ENCODE measurements around the gene KLK2.

Gene KLK2

DNA sequence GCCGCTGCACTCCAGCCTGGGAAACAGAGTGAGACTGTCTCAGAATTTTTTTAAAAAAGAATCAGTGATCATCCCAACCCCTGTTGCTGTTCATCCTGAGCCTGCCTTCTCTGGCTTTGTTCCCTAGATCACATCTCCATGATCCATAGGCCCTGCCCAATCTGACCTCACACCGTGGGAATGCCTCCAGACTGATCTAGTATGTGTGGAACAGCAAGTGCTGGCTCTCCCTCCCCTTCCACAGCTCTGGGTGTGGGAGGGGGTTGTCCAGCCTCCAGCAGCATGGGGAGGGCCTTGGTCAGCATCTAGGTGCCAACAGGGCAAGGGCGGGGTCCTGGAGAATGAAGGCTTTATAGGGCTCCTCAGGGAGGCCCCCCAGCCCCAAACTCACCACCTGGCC is at the start of gene KLK2:
Gene KLK2 (plus strand): TSS at position 384 of the 400 bp plus-strand sequence. CDS start 35 bp downstream, outside the sequence.
- DNase-seq (ENCODE audit: extremely low read depth in 1 of 2, low read depth in 1 of 2) = no peak

DNA sequence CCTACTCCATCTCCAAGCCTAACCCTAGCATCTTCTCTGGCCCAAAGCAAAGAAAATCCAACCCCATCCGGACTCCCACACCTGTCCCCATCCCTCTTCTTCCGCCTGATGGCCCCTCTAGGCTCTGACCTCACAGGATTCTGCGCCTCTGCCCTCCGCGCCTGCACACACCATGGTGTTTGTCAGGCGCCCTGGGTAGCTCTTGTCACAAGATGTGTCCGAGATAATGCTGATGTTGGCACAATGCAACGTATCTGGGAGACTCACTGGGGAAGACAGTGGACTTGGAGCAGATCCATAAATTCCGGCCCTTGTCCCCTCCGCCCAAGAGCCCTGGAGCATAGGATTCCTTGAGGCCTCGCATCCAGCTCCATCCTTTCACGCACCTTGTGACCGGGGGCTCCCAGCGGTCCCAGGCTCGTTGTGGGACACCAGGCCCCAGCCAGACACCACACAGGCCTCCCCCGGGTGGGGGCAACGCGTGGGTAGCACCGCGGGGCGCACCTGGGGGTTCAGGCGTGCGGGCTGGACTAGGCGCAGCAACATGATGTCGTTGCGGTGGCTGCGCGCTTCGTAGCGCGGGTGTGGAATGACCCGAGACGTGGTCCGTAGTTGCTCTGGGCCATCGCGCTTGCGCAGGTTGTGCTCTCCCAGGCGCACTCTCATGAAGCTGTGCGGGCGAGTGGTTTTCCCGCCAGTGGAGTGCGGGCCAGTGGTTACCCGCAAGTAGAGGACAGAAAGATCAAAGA is 46.6 kb upstream of the KLK2 start:
- DNase-seq (ENCODE audit: extremely low read depth in 1 of 2, low read depth in 1 of 2) = no peak

DNA sequence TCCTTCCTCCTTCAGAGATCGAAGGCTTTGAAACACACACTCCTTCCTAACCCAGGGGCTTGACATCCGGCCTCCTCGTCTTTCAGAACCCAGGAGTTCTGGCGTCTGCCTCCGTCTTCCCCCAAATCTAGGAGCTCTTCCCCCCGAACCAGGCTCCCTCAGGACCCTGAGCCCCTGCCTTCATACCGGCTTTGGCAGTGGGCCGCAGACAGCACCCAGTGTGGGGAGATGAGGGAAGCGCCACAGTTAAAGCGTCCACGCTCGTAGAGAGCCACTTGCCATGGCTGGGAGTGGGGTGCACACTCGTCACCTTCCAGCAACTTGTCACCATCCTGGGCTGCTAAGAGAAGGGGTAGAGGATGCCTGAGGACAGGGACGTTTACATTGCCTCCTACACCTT is 45.8 kb upstream of the KLK2 start:
- no peak for DNase-seq (ENCODE audit: extremely low read depth in 1 of 2, low read depth in 1 of 2)

DNA sequence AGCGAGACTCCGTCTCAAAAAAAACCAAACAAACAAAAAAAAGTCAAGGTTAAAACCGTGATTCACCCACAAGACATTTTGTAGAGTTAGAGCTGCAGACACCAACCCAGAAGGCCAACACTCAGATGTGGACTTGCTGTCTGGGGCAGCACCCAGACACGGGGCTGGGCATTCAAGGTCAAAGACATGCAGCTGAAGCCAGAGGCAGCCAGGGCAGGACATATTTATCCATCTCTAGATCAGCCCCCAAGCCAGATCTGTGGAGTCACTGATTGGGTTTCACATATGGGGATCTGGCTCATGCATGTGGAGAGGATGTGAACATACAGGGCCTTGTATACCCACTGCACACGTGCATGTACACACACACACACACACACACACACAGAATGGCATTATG is 43.4 kb upstream of the KLK2 start:
- DNase-seq (ENCODE audit: extremely low read depth in 1 of 2, low read depth in 1 of 2) = no peak

DNA sequence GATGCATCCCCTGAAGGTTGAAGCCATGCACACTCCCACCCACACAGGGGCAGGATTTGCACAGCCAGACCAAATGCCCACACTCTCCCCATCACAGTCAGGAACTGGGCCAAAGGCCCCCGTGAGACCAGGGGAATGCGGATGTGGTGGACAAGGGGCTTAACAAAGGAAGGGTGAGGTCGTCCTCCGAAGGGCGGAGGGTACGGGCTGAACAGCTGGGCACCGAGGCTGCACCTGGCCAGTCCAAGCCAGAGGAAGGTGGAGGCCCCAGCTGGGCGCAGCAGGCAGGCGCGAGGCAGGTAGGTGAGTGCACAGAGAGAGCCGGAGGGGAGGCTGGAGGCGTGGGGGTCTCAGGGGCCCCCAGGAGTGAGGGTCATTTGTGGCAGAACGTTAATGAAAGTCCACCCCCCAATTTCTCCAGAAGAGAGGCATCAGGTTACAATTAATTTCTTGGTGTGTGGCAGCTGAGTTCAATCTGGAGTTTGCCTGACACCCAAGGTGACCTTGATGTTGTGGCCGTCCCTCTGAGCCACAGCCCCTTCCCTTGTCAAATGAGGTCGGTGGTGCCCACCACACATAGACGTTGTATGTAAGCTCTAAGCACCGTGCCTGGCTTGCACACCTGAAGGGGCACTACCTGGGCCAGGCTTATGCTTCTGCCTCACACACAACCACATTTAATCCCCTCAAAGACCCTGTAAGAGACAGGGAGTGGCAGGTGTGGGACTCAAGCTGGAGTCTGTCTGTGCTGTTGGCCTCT is 42.8 kb upstream of the KLK2 start:
- DNase-seq (ENCODE audit: extremely low read depth in 1 of 2, low read depth in 1 of 2) = no peak

DNA sequence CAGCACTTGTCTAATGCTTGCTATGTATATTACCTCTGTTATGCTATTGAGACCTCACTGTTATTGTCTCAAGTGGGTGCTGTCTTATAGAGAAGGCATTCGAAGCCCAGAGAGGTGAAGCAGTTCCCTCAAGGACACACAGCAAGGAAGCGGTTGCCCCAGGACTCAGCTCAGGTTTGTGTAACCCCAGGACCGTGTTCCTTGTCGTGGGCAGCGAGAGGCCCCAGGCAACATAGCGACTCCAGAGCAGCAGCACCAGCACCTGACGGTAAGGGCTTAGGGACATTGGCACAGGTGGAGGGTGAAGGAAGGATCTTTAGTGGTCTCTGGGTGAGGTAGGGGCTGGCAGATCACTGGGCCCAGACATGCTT is 42.2 kb upstream of the KLK2 start:
- no peak for DNase-seq (ENCODE audit: extremely low read depth in 1 of 2, low read depth in 1 of 2)

DNA sequence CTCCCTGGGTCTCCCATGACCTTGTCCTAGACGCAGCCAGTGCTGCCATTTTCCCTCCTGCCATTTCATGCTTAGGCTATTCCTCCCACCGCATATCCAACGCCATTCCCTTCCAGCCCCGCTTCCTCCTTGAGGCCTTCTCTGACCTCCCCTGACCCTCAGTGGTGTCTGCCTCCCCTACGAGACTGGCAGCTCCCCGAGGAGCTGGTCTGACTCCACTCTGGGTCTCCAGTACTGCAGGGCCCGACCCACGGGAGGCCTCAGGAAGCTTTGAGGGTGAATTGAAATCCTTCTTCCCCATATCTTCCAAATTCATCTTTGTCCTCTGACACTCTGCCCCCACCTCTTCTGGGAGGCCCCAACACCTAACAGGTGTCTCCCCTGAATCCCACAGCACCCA is 40.6 kb upstream of the KLK2 start:
- no peak for DNase-seq (ENCODE audit: extremely low read depth in 1 of 2, low read depth in 1 of 2)

DNA sequence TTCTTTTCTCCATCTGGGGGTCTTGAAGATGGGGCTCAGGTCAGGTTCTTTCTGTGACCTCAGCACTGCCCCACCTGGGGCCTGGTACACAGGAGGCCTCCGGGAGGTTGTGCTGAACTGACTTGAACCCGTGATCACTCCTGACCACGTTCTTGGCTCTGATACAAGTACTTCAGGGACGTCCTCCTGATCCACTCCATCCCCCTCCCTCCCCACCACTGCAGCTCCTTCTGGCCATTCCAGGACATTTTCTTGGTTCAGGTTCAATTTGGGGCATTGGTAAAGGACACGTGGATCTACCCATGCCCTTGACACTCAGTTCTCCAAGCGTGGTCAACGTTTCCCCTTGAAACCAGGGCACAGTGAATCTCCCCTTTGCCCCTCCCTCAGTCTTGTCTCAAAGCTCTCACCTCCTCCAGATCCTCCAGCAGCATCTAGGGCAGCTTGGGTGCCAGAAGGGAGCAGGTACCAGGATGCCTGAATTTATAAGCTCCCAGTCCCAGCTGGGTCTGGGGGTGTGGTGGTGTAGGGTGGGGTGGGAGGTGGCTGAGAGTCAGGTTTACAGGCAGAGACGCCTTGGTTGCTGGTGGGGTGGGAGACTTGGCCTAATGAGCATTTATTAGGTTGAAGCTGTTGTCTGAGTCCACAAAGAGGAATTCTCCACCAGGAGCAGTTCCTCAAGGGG is 40.0 kb upstream of the KLK2 start, which contains the start of gene KLK15:
Gene KLK15 (minus strand): TSS at position 458 of the 685 bp plus-strand sequence. CDS start 2,082 bp downstream, outside the sequence.
- no peak for DNase-seq (ENCODE audit: extremely low read depth in 1 of 2, low read depth in 1 of 2)

DNA sequence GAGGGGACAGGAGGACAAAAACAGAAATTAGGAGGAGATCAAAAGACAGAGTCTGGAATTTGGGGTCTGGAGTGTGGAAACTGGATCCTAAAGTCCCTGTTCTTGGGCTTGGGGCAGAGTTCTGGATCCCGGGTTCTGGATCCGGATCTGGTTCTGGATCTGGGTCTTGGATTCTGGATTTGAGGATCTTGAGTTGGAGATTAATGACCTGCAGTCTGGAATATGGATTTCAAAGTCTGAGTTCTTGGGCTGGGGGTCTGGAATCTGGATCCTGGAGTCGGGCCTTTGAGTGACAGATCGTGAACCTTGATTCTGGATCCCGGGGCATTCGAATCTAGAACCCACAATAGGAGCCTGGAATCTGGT is 39.5 kb upstream of the KLK2 start:
- no peak for DNase-seq (ENCODE audit: extremely low read depth in 1 of 2, low read depth in 1 of 2)

DNA sequence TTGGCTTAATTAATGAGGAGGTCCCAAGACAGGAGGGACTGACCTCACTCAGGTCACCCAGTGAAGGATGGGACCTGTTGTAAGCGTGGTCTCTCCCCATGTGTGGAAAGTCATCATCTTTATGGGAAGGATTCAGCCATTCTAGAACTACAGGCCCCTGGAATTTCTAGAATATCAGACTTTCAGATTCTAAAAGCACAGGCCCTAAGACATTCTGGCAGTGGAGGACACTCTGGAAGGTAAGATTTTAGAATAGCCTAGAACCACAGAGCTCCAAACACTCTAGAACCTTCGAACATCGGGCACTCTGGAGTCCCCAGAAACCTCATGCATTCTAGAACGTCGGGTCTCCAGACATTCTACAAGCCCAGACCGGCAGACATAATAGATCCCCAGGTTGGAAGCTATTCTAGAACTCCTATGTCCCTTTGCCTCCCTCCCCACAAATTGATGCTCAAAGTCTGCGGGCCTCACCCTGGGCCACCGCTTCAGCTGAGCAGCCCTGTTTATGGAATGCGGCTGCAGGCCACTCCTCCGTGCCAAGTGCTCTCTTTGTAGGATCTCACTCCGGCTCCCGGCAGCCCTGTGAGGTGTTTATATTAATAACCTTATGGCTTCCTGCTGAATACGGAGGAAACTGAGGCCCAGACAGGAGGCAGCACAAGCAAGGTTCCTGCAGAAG is 38.0 kb upstream of the KLK2 start:
- DNase-seq (ENCODE audit: extremely low read depth in 1 of 2, low read depth in 1 of 2) = no peak

DNA sequence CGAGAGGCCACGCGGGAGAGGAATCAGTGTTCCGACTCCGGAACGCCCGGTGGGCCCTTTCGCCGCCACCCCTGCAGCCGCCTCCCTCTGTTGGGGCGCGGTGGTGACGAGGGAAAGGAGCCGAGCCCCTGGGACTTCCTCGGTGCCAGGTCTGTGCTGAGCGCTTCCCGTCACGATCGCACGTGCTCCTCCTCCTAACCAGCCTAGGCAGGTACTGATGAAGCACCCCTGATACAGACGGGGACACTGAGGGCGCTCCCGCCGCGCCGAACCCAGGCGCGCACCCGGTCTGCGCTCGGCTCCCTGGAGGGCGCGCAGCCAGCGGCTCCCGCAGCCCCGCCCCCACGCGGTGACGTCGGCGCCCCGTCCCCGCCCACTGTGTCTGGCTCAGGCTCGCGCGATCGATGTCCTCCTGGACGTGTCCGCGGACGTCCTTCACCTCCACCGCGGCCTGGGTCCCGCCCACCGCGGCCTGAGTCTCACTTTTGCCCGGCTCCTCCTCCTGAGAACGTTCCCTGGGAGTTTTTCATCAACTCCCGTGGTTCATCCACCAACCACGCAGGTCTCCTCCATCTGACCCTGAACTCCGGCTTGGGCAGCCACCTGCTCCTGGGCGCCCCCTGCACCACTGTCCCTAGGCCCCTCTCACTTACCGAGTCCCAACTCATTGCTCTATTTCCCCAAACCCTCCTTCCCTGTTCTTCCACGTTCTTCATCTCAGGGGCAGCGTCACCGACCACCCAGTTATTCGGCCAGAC is 37.3 kb upstream of the KLK2 start:
- peak; percentile 52 to 53 for DNase-seq (ENCODE audit: extremely low read depth in 1 of 2, low read depth in 1 of 2)

DNA sequence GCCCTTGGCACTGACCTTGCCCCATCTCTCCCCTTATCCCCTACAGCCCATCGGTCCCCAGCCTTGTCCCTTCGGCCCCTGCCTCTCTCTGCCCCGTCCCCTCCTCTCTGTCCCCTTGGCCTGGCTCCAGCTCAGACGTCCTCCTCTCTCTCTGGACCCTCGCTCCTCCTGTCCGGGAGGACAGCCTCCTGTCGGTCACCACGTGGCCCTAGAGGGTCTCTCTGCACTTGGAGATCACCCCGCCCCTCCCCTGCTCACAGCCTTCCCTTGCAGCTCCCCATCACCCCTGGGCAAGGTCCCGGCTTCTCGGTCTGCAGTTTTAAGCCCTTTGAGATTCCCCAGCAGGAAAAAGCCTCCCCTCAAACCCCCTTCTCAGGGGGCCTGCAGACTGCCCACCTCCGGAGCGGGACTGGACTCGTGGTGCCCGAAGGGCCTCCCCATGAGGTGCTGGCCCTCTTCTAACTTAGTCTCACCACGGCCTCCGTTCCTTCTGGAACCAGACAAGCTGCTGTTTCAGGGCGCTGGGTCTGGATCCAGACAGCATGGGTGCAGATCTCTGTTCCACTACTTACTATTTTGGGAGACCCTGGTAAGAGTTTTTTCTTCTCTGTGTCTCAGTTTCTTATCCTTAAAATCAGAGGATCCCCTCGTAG is 36.6 kb upstream of the KLK2 start:
- no peak for DNase-seq (ENCODE audit: extremely low read depth in 1 of 2, low read depth in 1 of 2)

DNA sequence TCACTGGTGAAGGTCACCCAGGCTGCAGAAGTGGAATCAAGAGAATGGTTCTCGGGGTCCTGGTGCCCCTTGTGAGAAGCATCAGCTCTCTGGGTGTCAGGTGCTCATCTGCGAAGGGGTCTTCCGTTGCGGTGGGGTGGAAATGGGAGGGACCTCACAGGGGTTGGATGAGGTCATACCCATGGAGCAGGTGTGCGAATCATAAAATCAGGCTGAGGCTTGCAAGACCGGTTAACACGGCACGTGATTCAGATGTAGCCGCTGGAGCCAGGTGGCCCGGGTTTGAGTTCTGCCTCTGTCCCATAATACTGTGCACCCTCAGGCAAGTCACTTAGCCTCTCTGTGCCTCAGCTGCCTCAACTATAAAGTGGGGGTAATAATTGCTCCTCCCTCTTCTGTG is 35.9 kb upstream of the KLK2 start:
- DNase-seq (ENCODE audit: extremely low read depth in 1 of 2, low read depth in 1 of 2) = no peak

DNA sequence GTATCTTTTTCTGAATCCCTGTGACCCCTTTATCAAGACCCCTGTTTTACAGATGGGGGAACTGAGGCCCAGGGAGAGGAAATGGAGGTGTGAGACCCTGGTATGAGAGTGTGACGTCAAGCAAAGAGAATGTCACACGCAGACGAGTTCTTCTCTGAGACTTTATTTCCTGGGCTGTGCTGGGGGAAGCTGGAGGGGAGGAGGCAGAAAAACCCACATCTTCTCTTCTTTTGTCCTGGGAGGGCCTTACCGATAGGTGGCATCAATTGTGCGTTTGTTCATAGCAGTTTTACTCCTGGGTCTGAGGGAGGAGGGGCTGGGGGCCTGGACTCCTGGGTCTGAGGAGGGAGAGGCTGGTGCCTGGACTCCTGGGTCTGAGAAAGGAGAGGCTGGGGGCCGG is 35.0 kb upstream of the KLK2 start:
- DNase-seq (ENCODE audit: extremely low read depth in 1 of 2, low read depth in 1 of 2) = no peak

DNA sequence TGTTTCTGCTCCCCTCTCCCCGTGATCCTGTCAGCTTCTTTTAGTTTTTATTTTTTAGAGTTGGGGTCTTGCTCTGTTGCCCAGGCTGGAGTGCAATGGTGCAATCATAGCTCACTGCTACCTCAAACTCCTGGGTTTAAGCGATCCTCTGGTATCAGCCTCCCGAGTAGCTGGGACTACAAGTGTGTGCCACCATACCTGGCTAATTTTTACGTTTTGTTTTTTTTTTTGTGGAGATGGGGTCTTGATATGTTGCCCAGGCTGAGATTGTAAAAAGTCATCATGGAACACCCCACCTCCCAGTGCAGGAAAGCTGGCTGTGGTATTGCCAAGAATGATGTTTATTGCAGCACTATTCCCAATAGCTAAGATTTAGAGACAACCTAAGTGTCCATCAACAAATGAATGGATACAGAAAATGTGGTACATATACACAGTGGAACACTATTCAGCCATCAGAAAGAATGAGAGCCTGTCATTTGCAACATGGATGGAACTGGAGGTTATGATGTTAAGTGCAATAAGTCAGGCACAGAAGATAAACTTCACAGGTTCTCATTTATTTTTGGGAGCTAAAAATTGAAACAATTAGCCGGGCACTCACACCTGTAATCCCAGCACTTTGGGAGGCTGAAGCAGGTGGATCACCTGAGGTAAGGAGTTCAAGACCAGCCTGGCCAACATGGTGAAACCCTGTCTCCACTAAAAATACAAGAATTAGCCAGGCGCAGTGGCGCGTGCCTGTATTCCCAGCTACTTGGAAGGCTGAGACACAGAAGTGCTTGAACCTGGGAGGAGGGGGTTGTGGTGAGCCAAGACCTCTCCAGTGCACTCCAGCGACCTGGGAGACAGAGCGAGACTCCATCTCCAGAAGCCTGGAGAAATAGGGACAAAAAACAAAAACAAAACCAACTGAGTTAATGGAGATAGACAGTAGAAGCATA is 33.3 kb upstream of the KLK2 start:
- DNase-seq (ENCODE audit: extremely low read depth in 1 of 2, low read depth in 1 of 2) = no peak

DNA sequence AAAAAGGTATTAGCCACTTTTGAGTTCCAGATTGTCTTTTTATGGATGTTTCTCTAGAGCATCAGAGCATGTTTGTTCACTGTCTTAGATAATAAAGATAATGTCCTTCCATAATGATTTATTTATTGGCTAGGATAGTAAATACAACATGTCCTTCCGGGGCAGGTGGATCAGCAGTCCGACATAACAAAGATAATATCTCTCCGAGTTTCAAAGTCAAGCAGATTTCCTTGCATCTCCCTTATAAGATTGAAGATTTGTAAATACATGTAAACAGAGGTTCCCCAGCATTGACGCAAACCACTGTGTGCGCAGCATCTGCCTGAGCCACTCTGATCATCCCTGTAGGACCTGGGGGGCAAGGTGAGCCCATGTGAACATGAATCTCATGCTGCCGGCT is 31.1 kb upstream of the KLK2 start:
- no peak for DNase-seq (ENCODE audit: extremely low read depth in 1 of 2, low read depth in 1 of 2)

DNA sequence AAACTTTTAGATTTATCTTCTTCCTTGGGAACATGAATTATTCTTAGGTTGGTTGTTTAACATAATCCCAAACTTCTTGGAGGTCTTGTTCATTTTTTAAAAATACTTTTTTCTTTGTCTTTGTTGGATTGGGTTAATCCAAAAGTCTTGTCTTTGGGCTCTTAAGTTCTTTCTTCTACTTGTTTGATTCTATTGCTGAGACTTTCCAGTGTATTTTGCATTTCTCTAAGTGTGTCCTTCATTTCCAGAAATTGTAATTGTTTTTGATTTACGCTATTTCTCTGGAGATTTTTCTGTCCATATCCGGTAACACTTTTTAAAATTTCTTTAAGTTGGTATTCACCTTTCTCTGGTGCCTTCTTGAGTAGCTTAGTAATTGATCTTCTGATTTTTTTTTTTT is 30.0 kb upstream of the KLK2 start:
- DNase-seq (ENCODE audit: extremely low read depth in 1 of 2, low read depth in 1 of 2) = no peak

DNA sequence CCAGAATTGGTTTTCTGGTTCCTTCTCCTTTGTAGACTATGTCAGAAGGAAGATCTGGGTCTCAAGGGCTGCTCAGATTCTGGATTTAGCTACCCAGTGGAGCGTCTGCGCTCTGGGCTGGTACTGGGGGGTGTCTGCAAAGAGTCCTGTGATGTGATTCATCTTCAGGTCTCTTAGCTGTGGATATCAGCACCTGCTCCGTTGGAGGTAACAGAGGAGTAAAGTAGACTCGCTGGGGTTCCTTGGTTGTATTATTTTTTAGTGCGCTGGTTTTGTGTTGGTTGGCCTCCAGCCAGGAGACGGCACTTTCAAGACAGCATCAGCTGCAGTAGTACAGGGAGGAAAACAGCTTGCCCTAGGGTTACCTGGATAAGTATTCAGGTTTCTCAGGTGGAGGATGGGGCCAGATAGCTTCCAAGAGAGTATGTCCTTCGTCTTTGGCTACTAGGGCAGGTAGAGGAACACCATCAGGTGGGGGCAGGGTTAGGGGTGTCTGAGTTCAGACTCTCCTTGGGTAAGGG is 29.5 kb upstream of the KLK2 start:
- DNase-seq (ENCODE audit: extremely low read depth in 1 of 2, low read depth in 1 of 2) = no peak

All from stimulated activated CD8-positive, alpha-beta memory T cell treated with anti-CD3 and anti-CD28 coated beads, Interleukin-7, amount 100 ng/mL, for 48 hours (primary cell).